Lower leg skin (tissue), 4 donors: ENCODE measurements around the gene CNKSR3. TPM values are rescaled to one million over a fixed set of nuclear protein-coding genes. Genes with fewer than 3 reads are reported as not detected.

Experiments used
- DNase-seq, 2 donors: peaks; one replicate each; pipeline ENCODE4 v3.0.0-alpha.2; 2019; ENCODE audit warnings: low spot score in 2 of 2
- H3K4me3 ChIP-seq: fragments of 200-600 bp; sonication (generic); 2 replicates; pipeline ENCODE4 v1.5.1; 2017; ENCODE audit warnings: mild to moderate bottlenecking, low read depth; ENCODE audit not compliant: poor library complexity, severe bottlenecking
- CTCF ChIP-seq, 3 donors: fragments of 450-650 bp; IDR thresholded peaks; one replicate each; pipeline ENCODE4 v1.5.1; 2016; ENCODE audit warnings: antibody characterized with exemption in 3 of 3, mild to moderate bottlenecking in 3 of 3, moderate library complexity in 2 of 3
- POLR2A ChIP-seq, 2 donors: fragments of 450-650 bp; IDR thresholded peaks; one replicate each; pipeline ENCODE4 v1.6.1; 2016 to 2017; ENCODE audit warnings: antibody characterized with exemption in 2 of 2, mild to moderate bottlenecking in 1 of 2, moderate library complexity in 1 of 2
- WGBS, 2 donors: methylation state at CpG; one replicate each; pipeline ENCODE4 v1.1.5; 2018; 5-methylcytosine and 5-hydroxymethylcytosine counted together
- intact Hi-C: fragments of 100-400 bp; cut with DNase I; formaldehyde crosslinking; loops from one replicate; pipeline ENCODE4 v1.15.0; 2023; ENCODE audit warnings: low total_unique reads
- total RNA-seq, 4 donors: library from RNA; depleted of rRNA; stranded (reverse); fragments of >200 nt; gene quantifications; one replicate each; pipeline ENCODE4 v1.1.0, GENCODE V29; 2016

Gene CNKSR3
- total RNA-seq, 4 donors from 2014 or later, result 8.8 to 11.1 (median 9.4) TPM

GRCh38 chr6:154448448-154449096 lies 61.9 kb downstream of the CNKSR3 start:
- no peak for TF ChIP-seq POLR2A (IDR thresholded peaks at IDR 0.05)
- TF ChIP-seq CTCF (IDR thresholded peaks at IDR 0.05), result no peak

GRCh38 chr6:154447954-154448353 lies 62.5 kb downstream of the CNKSR3 start:
- TF ChIP-seq POLR2A (IDR thresholded peaks at IDR 0.05), result no peak
- TF ChIP-seq CTCF (IDR thresholded peaks at IDR 0.05), result no peak
- WGBS, 2 donors, result 58 to 79% methylated on average over 2 of the region's 2 CpGs
- no peak for DNase-seq
- intact Hi-C loops, result no loop called here
- no peak overlapping the region for H3K4me3 ChIP-seq

More at GRCh38 chr6:154448448-154449096, 61.9 kb downstream of the CNKSR3 start:
- intact Hi-C loops, result no loop called here
- no peak for DNase-seq
- WGBS, 2 donors, result 42 to 65% methylated on average over 11 of the region's 11 CpGs
- H3K4me3 ChIP-seq, result no peak overlapping the region

GRCh38 chr6:154446984-154447383 lies 63.5 kb downstream of the CNKSR3 start:
- DNase-seq, result no peak
- intact Hi-C loops, result no loop called here
- H3K4me3 ChIP-seq, result no peak overlapping the region
- TF ChIP-seq CTCF (IDR thresholded peaks at IDR 0.05) (no peak), POLR2A (IDR thresholded peaks at IDR 0.05) (no peak)
- WGBS, 2 donors, result 95 to 99% methylated on average over 8 of the region's 8 CpGs

GRCh38 chr6:154445417-154445816 lies 65.1 kb downstream of the CNKSR3 start:
- no peak for DNase-seq
- TF ChIP-seq POLR2A (IDR thresholded peaks at IDR 0.05), result no peak
- no peak for TF ChIP-seq CTCF (IDR thresholded peaks at IDR 0.05)
- intact Hi-C loops, result no loop called here
- no peak overlapping the region for H3K4me3 ChIP-seq
- 72% methylated on average over 2 of the region's 2 CpGs for WGBS, 2 donors

- no peak for DNase-seq
- no peak overlapping the region for H3K4me3 ChIP-seq
- 95 to 98% methylated on average over 12 of the region's 12 CpGs for WGBS, 2 donors
- intact Hi-C loops, result no loop called here
- TF ChIP-seq CTCF (IDR thresholded peaks at IDR 0.05) (no peak), POLR2A (IDR thresholded peaks at IDR 0.05) (no peak)
These were observed 68.5 kb downstream of the CNKSR3 start for GRCh38 chr6:154441995-154442310.

GRCh38 chr6:154440422-154441043 lies 70.0 kb downstream of the CNKSR3 start:
- H3K4me3 ChIP-seq, result no peak overlapping the region
- DNase-seq, result no peak
- intact Hi-C loops, result no loop called here
- TF ChIP-seq POLR2A (IDR thresholded peaks at IDR 0.05), result no peak
- no peak for TF ChIP-seq CTCF (IDR thresholded peaks at IDR 0.05)
- WGBS, 2 donors, result 100% methylated on average over 1 of the region's 1 CpG
